GM12875 (cell line): ENCODE measurements around the gene CYP2R1.

Experiments used
- H3K4me3 ChIP-seq: one replicate; pipeline ENCODE4 v1.5.1; 2011; ENCODE audit warnings: low read depth, low read length, control low read depth
- CTCF ChIP-seq: IDR thresholded peaks from 2 replicates; pipeline ENCODE4 v1.5.1; 2011; ENCODE audit warnings: low read depth, mild to moderate bottlenecking, control low read depth, inconsistent platforms, low read length, moderate library complexity, borderline replicate concordance; ENCODE audit not compliant: insufficient read depth

Gene CYP2R1

DNA sequence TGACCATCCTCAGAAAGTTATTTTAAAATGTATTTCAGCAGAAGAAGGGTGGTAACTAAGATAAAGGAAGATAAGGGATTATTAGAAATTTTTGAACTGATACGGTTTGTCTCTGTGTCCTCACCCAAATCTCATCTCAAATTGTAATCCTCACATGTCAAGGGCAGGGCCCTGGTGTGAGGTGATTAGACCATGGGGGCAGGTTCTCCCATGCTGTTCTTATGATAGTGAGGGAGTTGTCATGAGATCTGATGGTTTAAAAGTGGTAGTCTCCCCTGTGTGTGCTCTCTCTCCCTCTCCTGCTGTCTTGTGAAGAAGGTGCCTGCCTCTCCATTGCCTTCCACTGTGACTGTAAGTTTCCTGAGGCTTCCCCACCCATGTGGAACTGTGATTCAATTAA is 36.1 kb downstream of the CYP2R1 start:
- TF ChIP-seq CTCF, result no peak
- no peak overlapping the region for H3K4me3 ChIP-seq

DNA sequence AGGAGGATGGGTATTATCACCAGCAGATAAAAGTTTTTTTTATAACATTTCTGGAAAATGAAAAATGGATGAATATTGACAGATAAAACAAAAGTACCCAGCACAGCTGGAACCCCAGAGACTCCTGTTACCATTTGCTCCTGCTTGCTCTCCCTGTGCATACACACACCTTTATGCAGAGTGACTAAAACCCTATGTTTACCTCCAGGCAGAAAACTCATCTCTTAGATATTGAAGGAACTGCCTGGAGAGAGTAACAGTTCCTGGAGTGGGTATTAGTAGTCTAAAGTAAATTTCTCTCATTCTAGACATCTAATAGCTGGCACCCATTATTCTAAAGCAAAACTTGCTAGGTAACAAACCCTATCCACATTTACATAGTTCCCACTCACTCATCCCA is 38.0 kb downstream of the CYP2R1 start:
- TF ChIP-seq CTCF, result no peak

DNA sequence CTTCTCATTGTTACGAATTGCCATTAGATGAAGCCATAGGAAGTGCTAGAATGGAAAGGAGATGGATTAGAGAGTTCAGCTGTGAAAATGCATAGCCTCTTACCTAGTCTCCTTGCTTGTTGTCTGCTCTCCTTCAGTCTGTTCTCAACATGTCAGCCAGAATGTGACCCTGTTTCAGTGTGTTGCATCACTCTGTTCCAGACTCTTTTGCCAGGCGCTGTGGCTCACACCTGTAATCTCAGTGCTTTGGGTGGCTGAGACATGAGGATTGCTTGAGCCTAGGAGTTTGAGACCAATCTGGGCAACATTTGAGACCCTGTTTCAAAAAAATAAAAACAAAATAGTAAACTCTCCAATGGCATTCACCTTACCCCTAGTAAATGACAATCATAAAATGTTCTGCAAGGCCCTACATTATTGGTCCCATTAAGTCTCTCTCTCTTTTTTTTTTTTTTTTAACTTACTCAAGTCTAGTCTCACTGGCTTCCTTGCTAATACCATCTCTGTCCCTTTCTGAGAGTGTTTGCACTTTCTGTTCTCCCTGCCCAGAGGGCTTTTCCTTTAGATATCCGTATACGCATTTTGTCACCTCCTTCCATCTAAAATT is 39.4 kb downstream of the CYP2R1 start:
- H3K4me3 ChIP-seq, result no peak overlapping the region
- TF ChIP-seq CTCF, result no peak

More for the DNA sequence above, 38.0 kb downstream of the CYP2R1 start:
- no peak overlapping the region for H3K4me3 ChIP-seq

GRCh38 chr11:14842002-14842401 is 50.0 kb downstream of the CYP2R1 start:
- H3K4me3 ChIP-seq, result no peak overlapping the region
- no peak for TF ChIP-seq CTCF

- H3K4me3 ChIP-seq, result no peak overlapping the region
- no peak for TF ChIP-seq CTCF
These were observed 56.2 kb downstream of the CYP2R1 start for GRCh38 chr11:14835496-14836492.
